Spleen (tissue), 11 donors: ENCODE data around the gene ARSG. TPM values are rescaled to one million over a fixed set of nuclear protein-coding genes. Genes with fewer than 3 reads are reported as not detected.

Source experiments
- DNase-seq: peaks from one replicate; pipeline ENCODE4 v3.0.0-alpha.2; 2020
- H3K27ac ChIP-seq, 8 donors: fragments of 200-600 bp; sonication (generic) in 7 of 8; 1 replicate in 4 of 8; 2 replicates in 4 of 8; pipeline versions ENCODE4 v1.5.0 to v1.8.0; 2016 to 2021; ENCODE audit warnings: inconsistent platforms in 4 of 8, mild to moderate bottlenecking in 4 of 8, moderate library complexity in 1 of 8
- H3K27me3 ChIP-seq, 7 donors: fragments of 200-600 bp; sonication (generic) in 6 of 7; replicated peaks in 1 of 7; 1 replicate in 4 of 7; 2 replicates in 3 of 7; pipeline versions ENCODE4 v1.5.0 to v1.8.0; 2016 to 2021; ENCODE audit warnings: inconsistent platforms in 3 of 7, mild to moderate bottlenecking in 1 of 7
- H3K36me3 ChIP-seq, 6 donors: fragments of 200-600 bp; sonication (generic) in 5 of 6; 1 replicate in 4 of 6; 2 replicates in 2 of 6; pipeline versions ENCODE4 v1.5.0 to v1.8.0; 2016 to 2021; ENCODE audit warnings: inconsistent platforms in 2 of 6
- H3K4me1 ChIP-seq, 6 donors: fragments of 200-600 bp; sonication (generic) in 5 of 6; 1 replicate in 3 of 6; 2 replicates in 3 of 6; pipeline versions ENCODE4 v1.5.0 to v1.8.0; 2016 to 2021; ENCODE audit warnings: inconsistent platforms in 3 of 6
- H3K4me3 ChIP-seq, 8 donors: fragments of 200-600 bp; sonication (generic) in 7 of 8; 1 replicate in 4 of 8; 2 replicates in 4 of 8; pipeline versions ENCODE4 v1.5.0 to v1.8.0; 2016 to 2021; ENCODE audit warnings: inconsistent platforms in 4 of 8, mild to moderate bottlenecking in 4 of 8, moderate library complexity in 2 of 8
- H3K9me3 ChIP-seq, 8 donors: fragments of 200-600 bp; sonication (generic) in 7 of 8; 1 replicate in 4 of 8; 2 replicates in 4 of 8; pipeline versions ENCODE4 v1.5.0 to v1.8.0; 2016 to 2021; ENCODE audit warnings: inconsistent platforms in 4 of 8
- CTCF ChIP-seq, 11 experiments: fragments of 200-600 bp in 7 of 11; fragments of 450-650 bp in 4 of 11; sonication (generic) in 4 of 11; IDR thresholded peaks in 8 of 11; conservative IDR thresholded peaks in 3 of 11; 1 replicate in 7 of 11; 2 replicates in 4 of 11; pipeline versions ENCODE4 v1.4.0 to v1.8.0; 2016 to 2021; ENCODE audit warnings: antibody characterized with exemption in 11 of 11, inconsistent platforms in 4 of 11, mild to moderate bottlenecking in 1 of 11
- POLR2A ChIP-seq, 3 donors: fragments of 450-650 bp; IDR thresholded peaks; one replicate each; pipeline ENCODE4 v1.5.1; 2017; ENCODE audit warnings: antibody characterized with exemption in 3 of 3, mild to moderate bottlenecking in 1 of 3
- POLR2AphosphoS5 ChIP-seq, 3 donors: sonication (generic); formaldehyde crosslinking; IDR thresholded peaks; one replicate each; pipeline ENCODE4 v1.5.1; 2017; ENCODE audit warnings: antibody characterized with exemption in 3 of 3
- WGBS, 5 donors: extraction: QIAGEN DNeasy Blood & Tissue Kit in 3 of 5; methylation state at CpG; one replicate each; pipeline versions ENCODE4 v1.1.5 to v1.1.7; 2013 to 2018; 5-methylcytosine and 5-hydroxymethylcytosine counted together
- intact Hi-C: fragments of 100-400 bp; cut with DNase I; formaldehyde crosslinking; loops from one replicate; pipeline ENCODE4 v1.15.0; 2023; ENCODE audit warnings: low total_unique reads
- polyA plus RNA-seq, 3 donors: library from polyadenylated mRNA; stranded (reverse); fragments of 200-250 nt; gene quantifications; one replicate each; pipeline ENCODE4 v1.2.1, GENCODE V29; 2013
- total RNA-seq, 7 donors: library from RNA; depleted of rRNA in 3 of 7; stranded (reverse); fragments of >200 nt in 3 of 7; fragmentation: NEBNext Ultra II Directional in 4 of 7; extraction: Animal tissue kit (Norgen Biotek cat#: 25700) in 4 of 7; gene quantifications; one replicate each; pipeline versions ENCODE4 v1.1.0 to v1.2.1, GENCODE V29; 2016 to 2021
- donor health status: healthy with polysubstance abuse.
- donor health status: DM: no; HTN: no; CAD: no; lungs with moderate emphysema.
- donor health status: DM: no; HTN: no; CAD: no.
- donor health status: Bipolar disorder and iron deficiency.
- donor health status: healthy.
- donor health status: DM: no; HTN: no; CAD: no.
- donor health status: DM: yes; HTN: yes; CAD: no.

Gene ARSG
- total and polyA plus RNA-seq, 10 donors = 1.5 to 24.3 (median 14.2) TPM

GRCh38 chr17:68310152-68310551, 18.9 kb downstream of the ARSG start:
- peak overlapping the region in 1 of 8 donors; percentile 94 for H3K27ac ChIP-seq
- intact Hi-C loops = no loop called here
- no peaks in the 10 kb centered on the region for H3K9me3 ChIP-seq
- no peaks in the 10 kb centered on the region for H3K27me3 ChIP-seq
- no peak for TF ChIP-seq CTCF (IDR thresholded peaks at IDR 0.05 in 8 of 11, conservative IDR thresholded peaks at IDR 0.05 in 3 of 11)
- no peak for TF ChIP-seq POLR2A (IDR thresholded peaks at IDR 0.05)
- no peak for TF ChIP-seq POLR2AphosphoS5 (IDR thresholded peaks at IDR 0.05)
- no peak for DNase-seq
- H3K4me1 ChIP-seq = peaks cover 11 to 54% (median 23%) of the 10 kb centered on the region in 6 donors
- no peak overlapping the region for H3K4me3 ChIP-seq
- WGBS, 5 donors = 84 to 90% (median 89%) methylated on average over 8 of the region's 8 CpGs
- peaks cover 0 to 12% (median 0%) of the 10 kb centered on the region in 6 donors for H3K36me3 ChIP-seq

- WGBS, 5 donors = 66 to 77% (median 73%) methylated on average over 8 of the region's 8 CpGs
- Histone ChIP-seq H3K36me3 (no peaks in the 10 kb centered on the region), H3K27me3 (no peaks in the 10 kb centered on the region), H3K4me1 (peaks cover 14 to 98% (median 38%) of the 10 kb centered on the region in 6 donors), H3K9me3 (no peaks in the 10 kb centered on the region), H3K4me3 (peak overlapping the region in 1 of 8 donors; percentile 34), H3K27ac (peak overlapping the region in 7 of 8 donors; percentile 66 to 94 (median 88))
- no peak for DNase-seq
- no peak for TF ChIP-seq POLR2A (IDR thresholded peaks at IDR 0.05)
- no peak for TF ChIP-seq CTCF (IDR thresholded peaks at IDR 0.05 in 8 of 11, conservative IDR thresholded peaks at IDR 0.05 in 3 of 11)
- TF ChIP-seq POLR2AphosphoS5 (IDR thresholded peaks at IDR 0.05) = peak in 1 of 3 donors; percentile 22
- intact Hi-C loops = no loop called here
Measured at GRCh38 chr17:68314916-68315535, 23.7 kb downstream of the ARSG start.

GRCh38 chr17:68315930-68316329, 24.6 kb downstream of the ARSG start:
- peaks cover 14 to 90% (median 38%) of the 10 kb centered on the region in 6 donors for H3K4me1 ChIP-seq
- no peak overlapping the region for H3K4me3 ChIP-seq
- no peak for DNase-seq
- WGBS, 5 donors = 93 to 100% (median 98%) methylated on average over 4 of the region's 4 CpGs
- no peaks in the 10 kb centered on the region for H3K36me3 ChIP-seq
- peak overlapping the region in 1 of 8 donors; percentile 94 for H3K27ac ChIP-seq
- TF ChIP-seq POLR2AphosphoS5 (IDR thresholded peaks at IDR 0.05) = no peak
- TF ChIP-seq POLR2A (IDR thresholded peaks at IDR 0.05) = no peak
- TF ChIP-seq CTCF (IDR thresholded peaks at IDR 0.05 in 8 of 11, conservative IDR thresholded peaks at IDR 0.05 in 3 of 11) = no peak
- H3K27me3 ChIP-seq = no peaks in the 10 kb centered on the region
- intact Hi-C loops = no loop called here
- H3K9me3 ChIP-seq = no peaks in the 10 kb centered on the region

GRCh38 chr17:68317458-68317857, 26.2 kb downstream of the ARSG start:
- intact Hi-C loops = no loop called here
- DNase-seq = no peak
- Histone ChIP-seq H3K27me3 (no peaks in the 10 kb centered on the region), H3K27ac (no peak overlapping the region), H3K9me3 (no peaks in the 10 kb centered on the region), H3K4me3 (no peak overlapping the region), H3K4me1 (peaks cover 9 to 75% (median 32%) of the 10 kb centered on the region in 6 donors), H3K36me3 (no peaks in the 10 kb centered on the region)
- TF ChIP-seq CTCF (IDR thresholded peaks at IDR 0.05 in 8 of 11, conservative IDR thresholded peaks at IDR 0.05 in 3 of 11) (no peak), POLR2A (IDR thresholded peaks at IDR 0.05) (no peak), POLR2AphosphoS5 (IDR thresholded peaks at IDR 0.05) (no peak)
- WGBS, 5 donors = 67 to 84% (median 76%) methylated on average over 6 of the region's 6 CpGs
